CD14-positive monocyte (primary cell): ENCODE results near the gene MDM4. TPM values are rescaled to one million over a fixed set of nuclear protein-coding genes. Genes with fewer than 3 reads are reported as not detected.

Source experiments
- DNase-seq, 3 donors: peaks; one replicate each; pipeline ENCODE4 v3.0.0-alpha.2; 2011 to 2022
- H2AFZ ChIP-seq: 2 replicates; pipeline ENCODE4 v1.6.0; 2012; ENCODE audit warnings: mild to moderate bottlenecking, low read depth, low read length, inconsistent platforms; ENCODE audit not compliant: insufficient read depth, poor library complexity, severe bottlenecking
- H3K27ac ChIP-seq, 2 donors: 1 replicate in 1 of 2; 2 replicates in 1 of 2; pipeline ENCODE4 v1.5.1; 2012 to 2013; ENCODE audit warnings: low read length in 2 of 2, control low read depth in 1 of 2, inconsistent platforms in 1 of 2, low read depth in 1 of 2, mild to moderate bottlenecking in 1 of 2
- H3K27me3 ChIP-seq, 2 donors: one replicate each; pipeline versions ENCODE4 v1.6.0 to v1.6.1; 2011 to 2013; ENCODE audit warnings: low read length in 2 of 2; ENCODE audit not compliant: control insufficient read depth in 2 of 2, insufficient read depth in 2 of 2
- H3K36me3 ChIP-seq, 2 donors: replicated peaks in 1 of 2; 1 replicate in 1 of 2; 2 replicates in 1 of 2; pipeline versions ENCODE4 v1.5.1 to v1.6.1; 2012 to 2013; ENCODE audit warnings: low read length in 2 of 2, control low read depth in 1 of 2, inconsistent platforms in 1 of 2, mild to moderate bottlenecking in 1 of 2; ENCODE audit not compliant: insufficient read depth in 2 of 2, control insufficient read depth in 1 of 2
- H3K4me1 ChIP-seq, 2 donors: 1 replicate in 1 of 2; 2 replicates in 1 of 2; pipeline versions ENCODE4 v1.5.1 to v1.6.1; 2012 to 2013; ENCODE audit warnings: low read length in 2 of 2, control low read depth in 1 of 2, inconsistent platforms in 1 of 2, mild to moderate bottlenecking in 1 of 2, moderate library complexity in 1 of 2; ENCODE audit not compliant: insufficient read depth in 2 of 2, control insufficient read depth in 1 of 2
- H3K4me2 ChIP-seq: replicated peaks from 2 replicates; pipeline ENCODE3; 2012; ENCODE audit warnings: low read length, moderate library complexity, mild to moderate bottlenecking; ENCODE audit not compliant: poor library complexity, severe bottlenecking; ENCODE audit errors: extremely low read depth
- H3K4me3 ChIP-seq, 3 experiments: fragments of 200-600 bp in 1 of 3; sonication (generic) in 1 of 3; replicated peaks in 1 of 3; 1 replicate in 2 of 3; 2 replicates in 1 of 3; pipeline ENCODE4 v1.5.1; 2011 to 2013; ENCODE audit warnings: low read length in 3 of 3, mild to moderate bottlenecking in 3 of 3, control low read depth in 2 of 3, low read depth in 2 of 3, inconsistent platforms in 1 of 3, moderate library complexity in 1 of 3
- H3K79me2 ChIP-seq: 2 replicates; pipeline ENCODE4 v1.6.0; 2012; ENCODE audit warnings: mild to moderate bottlenecking, control low read depth, inconsistent platforms, low read length, moderate library complexity; ENCODE audit not compliant: insufficient read depth
- H3K9ac ChIP-seq: 2 replicates; pipeline ENCODE4 v1.6.0; 2017; ENCODE audit warnings: low read length, mild to moderate bottlenecking; ENCODE audit not compliant: insufficient read depth, poor library complexity, severe bottlenecking
- H3K9me3 ChIP-seq, 2 donors: replicated peaks in 1 of 2; 1 replicate in 1 of 2; 2 replicates in 1 of 2; pipeline versions ENCODE4 v1.5.1 to v1.6.1; 2012 to 2013; ENCODE audit warnings: low read length in 2 of 2, control low read depth in 1 of 2; ENCODE audit not compliant: control insufficient read depth in 1 of 2, insufficient read depth in 1 of 2
- H4K20me1 ChIP-seq: 2 replicates; pipeline ENCODE4 v1.6.0; 2012; ENCODE audit warnings: mild to moderate bottlenecking, low read length, control low read depth, moderate library complexity; ENCODE audit not compliant: insufficient read depth
- H3K27ac Mint-ChIP-seq, 7 donors: one replicate each; pipeline ENCODE4 v1.8.0; 2020; ENCODE audit warnings: mild to moderate bottlenecking in 7 of 7, mixed read lengths in 7 of 7, moderate library complexity in 6 of 7, inconsistent platforms in 2 of 7
- H3K27me3 Mint-ChIP-seq, 3 donors: one replicate each; pipeline ENCODE4 v1.8.0; 2021 to 2022; ENCODE audit warnings: low read depth in 3 of 3, mild to moderate bottlenecking in 3 of 3, mixed read lengths in 3 of 3, moderate library complexity in 3 of 3, inconsistent platforms in 1 of 3
- H3K36me3 Mint-ChIP-seq, 2 donors: one replicate each; pipeline ENCODE4 v1.8.0; 2020; ENCODE audit warnings: mixed read lengths in 2 of 2, inconsistent platforms in 1 of 2, mild to moderate bottlenecking in 1 of 2
- H3K4me1 Mint-ChIP-seq: one replicate; pipeline ENCODE4 v1.8.0; 2020; ENCODE audit warnings: mild to moderate bottlenecking, mixed read lengths
- H3K4me3 Mint-ChIP-seq, 2 donors: one replicate each; pipeline ENCODE4 v1.8.0; 2020; ENCODE audit warnings: mild to moderate bottlenecking in 2 of 2, mixed read lengths in 2 of 2, moderate library complexity in 1 of 2
- H3K9me3 Mint-ChIP-seq, 7 donors: one replicate each; pipeline ENCODE4 v1.8.0; 2020 to 2022; ENCODE audit warnings: mixed read lengths in 7 of 7, mild to moderate bottlenecking in 6 of 7, moderate library complexity in 6 of 7, inconsistent platforms in 2 of 7
- WGBS: methylation state at CpG from one replicate; pipeline ENCODE4 v1.1.5; 2013; ENCODE audit warnings: missing lambda C conversion rate; ENCODE audit not compliant: insufficient coverage; 5-methylcytosine and 5-hydroxymethylcytosine counted together
- intact Hi-C, 2 donors: fragments of 100-400 bp; cut with micrococcal nuclease; formaldehyde crosslinking; loops; one replicate each; pipeline versions ENCODE4 v1.15.0 to v1.15.1; 2023
- polyA plus RNA-seq, 3 donors: library from polyadenylated mRNA; depleted of rRNA in 1 of 3; unstranded in 2 of 3; stranded (reverse) in 1 of 3; fragments of 300-500 nt in 2 of 3; fragments of >200 nt in 1 of 3; fragmentation: Illumina TruSeq in 2 of 3; gene quantifications; 1 replicate in 2 of 3; 2 replicates in 1 of 3; pipeline ENCODE4 v1.2.3, GENCODE V29; 2012 to 2021
- TF ChIP-seq, protein P1 (sequence below): fragments of 200-600 bp; IDR thresholded peaks from one replicate; pipeline ENCODE4 v1.8.0; 2022; ENCODE audit warnings: antibody characterized with exemption, mild to moderate bottlenecking

The MDM4 gene
- polyA plus RNA-seq, 3 donors, result 7.8 to 37.0 (median 10.2) TPM

GRCh38 chr1:204571128-204571527, 54.9 kb downstream of the MDM4 start:
- whole genome bisulfite sequencing, result no CpG with 5 or more reads among the region's 2 CpGs
- peaks cover 77 to 88% of the 10 kb centered on the region in 2 donors for H3K36me3 Mint-ChIP-seq

GRCh38 chr1:204571631-204572030, 55.4 kb downstream of the MDM4 start:
- no peaks in the 10 kb centered on the region for H3K9me3 ChIP-seq
- no peak overlapping the region for H3K27ac ChIP-seq
- no peak overlapping the region for H3K4me3 ChIP-seq
- H3K4me3 Mint-ChIP-seq, result no peak overlapping the region
- no peak overlapping the region for H3K27ac Mint-ChIP-seq
- H3K79me2 ChIP-seq, result no peaks in the 10 kb centered on the region
- H2AFZ ChIP-seq, result no peak overlapping the region
- H3K36me3 Mint-ChIP-seq, result peaks cover 74 to 88% of the 10 kb centered on the region in 2 donors
- H3K4me1 Mint-ChIP-seq, result peaks cover 12% of the 10 kb centered on the region
- H3K9ac ChIP-seq, result no peak overlapping the region
- DNase-seq, result no peak
- H3K36me3 ChIP-seq, result peaks cover 45 to 78% of the 10 kb centered on the region in 2 donors
- TF ChIP-seq, protein P1, sequence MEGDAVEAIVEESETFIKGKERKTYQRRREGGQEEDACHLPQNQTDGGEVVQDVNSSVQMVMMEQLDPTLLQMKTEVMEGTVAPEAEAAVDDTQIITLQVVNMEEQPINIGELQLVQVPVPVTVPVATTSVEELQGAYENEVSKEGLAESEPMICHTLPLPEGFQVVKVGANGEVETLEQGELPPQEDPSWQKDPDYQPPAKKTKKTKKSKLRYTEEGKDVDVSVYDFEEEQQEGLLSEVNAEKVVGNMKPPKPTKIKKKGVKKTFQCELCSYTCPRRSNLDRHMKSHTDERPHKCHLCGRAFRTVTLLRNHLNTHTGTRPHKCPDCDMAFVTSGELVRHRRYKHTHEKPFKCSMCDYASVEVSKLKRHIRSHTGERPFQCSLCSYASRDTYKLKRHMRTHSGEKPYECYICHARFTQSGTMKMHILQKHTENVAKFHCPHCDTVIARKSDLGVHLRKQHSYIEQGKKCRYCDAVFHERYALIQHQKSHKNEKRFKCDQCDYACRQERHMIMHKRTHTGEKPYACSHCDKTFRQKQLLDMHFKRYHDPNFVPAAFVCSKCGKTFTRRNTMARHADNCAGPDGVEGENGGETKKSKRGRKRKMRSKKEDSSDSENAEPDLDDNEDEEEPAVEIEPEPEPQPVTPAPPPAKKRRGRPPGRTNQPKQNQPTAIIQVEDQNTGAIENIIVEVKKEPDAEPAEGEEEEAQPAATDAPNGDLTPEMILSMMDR, result no peak
- no peaks in the 10 kb centered on the region for H3K4me1 ChIP-seq
- H3K4me2 ChIP-seq, result no peak overlapping the region
- peaks cover 0 to 2% (median 0%) of the 10 kb centered on the region in 7 donors for H3K9me3 Mint-ChIP-seq
- intact Hi-C loops, result no loop called here
- no peaks in the 10 kb centered on the region for H3K27me3 ChIP-seq
- H4K20me1 ChIP-seq, result no peaks in the 10 kb centered on the region
- WGBS, result 100% methylated on average over 2 of the region's 4 CpGs
- peaks cover 0 to 3% (median 0%) of the 10 kb centered on the region in 3 donors for H3K27me3 Mint-ChIP-seq

More at GRCh38 chr1:204571128-204571527, 54.9 kb downstream of the MDM4 start:
- H3K4me2 ChIP-seq, result no peak overlapping the region
- Mint-ChIP-seq H3K27me3 (peaks cover 0 to 3% (median 0%) of the 10 kb centered on the region in 3 donors), H3K27ac (no peak overlapping the region), H3K4me1 (peaks cover 12% of the 10 kb centered on the region), H3K4me3 (no peak overlapping the region), H3K9me3 (peaks cover 0 to 2% (median 0%) of the 10 kb centered on the region in 7 donors)
- no peaks in the 10 kb centered on the region for H3K9me3 ChIP-seq
- H3K27me3 ChIP-seq, result no peaks in the 10 kb centered on the region
- no peak overlapping the region for H3K27ac ChIP-seq
- no peaks in the 10 kb centered on the region for H3K79me2 ChIP-seq
- intact Hi-C loops, result no loop called here
- TF ChIP-seq, protein P1, result no peak
- H3K4me1 ChIP-seq, result no peaks in the 10 kb centered on the region
- H3K9ac ChIP-seq, result no peak overlapping the region
- peaks cover 47 to 83% of the 10 kb centered on the region in 2 donors for H3K36me3 ChIP-seq
- H2AFZ ChIP-seq, result no peak overlapping the region
- DNase-seq, result no peak
- no peak overlapping the region for H3K4me3 ChIP-seq
- H4K20me1 ChIP-seq, result peaks cover 5% of the 10 kb centered on the region
